SK-N-DZ (cell line): Measurements from ENCODE around the gene RPS6KB2.
"Not testable (repeated sequence)": the region's sequence is repeated elsewhere in the genome, so short reads cannot be mapped to it uniquely, and the experiment has no call there.

Source experiments
- DNase-seq: peaks from one replicate; pipeline ENCODE4 v3.0.0-alpha.2; 2015; ENCODE audit warnings: low spot score
- small RNA-seq, 2 experiments: library from RNA; depleted of rRNA; stranded (forward); fragments of <200 nt; gene quantifications; one replicate each; pipeline ENCODE3, GENCODE V24; 2014

Gene RPS6KB2

DNA sequence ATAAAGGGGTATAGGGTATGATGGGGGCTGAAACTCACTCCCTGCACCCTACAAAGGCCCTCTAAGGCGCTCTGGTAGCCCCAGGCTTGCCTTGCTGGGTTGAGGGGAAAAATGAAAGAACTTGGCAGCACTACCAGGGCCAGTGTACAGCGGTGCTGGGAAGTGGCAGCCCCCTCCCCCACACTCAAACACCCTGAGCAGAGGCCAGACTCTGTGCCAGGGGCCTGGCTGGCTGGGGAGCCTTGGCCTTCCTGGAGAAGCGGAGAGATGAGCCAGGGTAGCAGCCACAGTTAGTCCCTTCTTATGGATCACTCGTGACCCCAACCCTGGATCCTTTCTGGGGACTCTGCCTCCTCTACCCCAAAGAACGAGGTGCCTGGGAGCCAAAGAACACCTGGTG lies 38.1 kb downstream of the RPS6KB2 start:
- DNase-seq: no peak

DNA sequence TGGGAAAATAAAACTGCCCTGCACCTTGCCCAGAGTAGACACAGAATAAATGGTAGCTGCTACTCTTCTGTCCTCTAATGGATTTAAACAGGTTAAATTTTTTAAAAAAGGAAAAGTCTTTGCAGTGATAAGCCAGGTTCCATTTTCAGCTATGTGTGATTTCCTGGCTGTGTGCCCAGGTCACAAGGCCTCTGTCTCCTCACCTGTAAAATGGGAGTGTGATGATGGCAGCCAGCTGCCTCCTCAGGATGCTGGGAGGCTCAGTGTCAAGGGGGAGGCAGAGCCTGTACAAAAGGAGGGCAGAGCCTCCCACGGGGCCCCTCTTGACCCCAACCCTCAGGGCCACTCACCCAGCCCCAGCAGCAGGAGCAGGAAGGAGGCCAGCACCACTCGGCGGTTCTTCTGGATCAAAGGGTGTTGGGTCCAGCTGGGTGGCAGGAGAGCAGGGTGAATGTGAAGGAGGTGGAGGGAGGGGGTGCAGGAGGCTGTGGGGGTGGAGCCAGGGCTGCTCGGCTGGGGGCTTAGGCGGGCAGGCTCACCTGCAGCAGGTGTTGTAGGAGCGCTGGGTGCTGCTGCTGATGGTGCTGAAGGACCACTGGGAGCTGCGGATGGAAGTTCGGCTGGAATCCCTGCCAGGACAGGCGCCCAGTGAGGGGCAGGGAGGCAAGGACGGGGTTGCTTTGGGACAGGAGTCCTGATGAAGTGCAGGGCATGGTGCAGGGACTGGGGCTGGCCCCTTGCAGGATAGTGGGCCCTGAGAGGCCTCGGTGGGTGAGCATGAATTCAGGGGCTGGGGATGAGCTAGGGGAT lies 38.9 kb downstream of the RPS6KB2 start:
- no peak for DNase-seq

DNA sequence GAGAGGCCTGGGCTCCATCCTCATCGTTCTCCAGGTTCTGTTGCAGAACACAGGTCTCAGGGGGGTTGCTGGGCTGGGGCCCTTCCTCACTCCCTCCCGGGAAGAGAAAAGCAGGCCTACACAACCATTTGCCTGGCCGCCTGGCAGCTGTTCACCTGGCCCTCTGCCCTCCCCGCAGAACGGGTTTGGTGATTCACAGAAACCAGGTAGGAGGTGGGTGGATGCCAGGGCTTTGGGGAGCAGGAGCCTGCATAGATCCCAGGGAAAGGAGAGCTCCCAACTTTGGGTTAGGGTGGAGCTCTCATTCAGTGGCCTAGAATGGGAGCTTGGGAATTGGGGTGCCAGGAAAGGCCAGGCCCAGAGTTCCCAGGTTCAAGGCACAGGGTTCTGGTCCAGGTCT lies 39.8 kb downstream of the RPS6KB2 start:
- DNase-seq: no peak

DNA sequence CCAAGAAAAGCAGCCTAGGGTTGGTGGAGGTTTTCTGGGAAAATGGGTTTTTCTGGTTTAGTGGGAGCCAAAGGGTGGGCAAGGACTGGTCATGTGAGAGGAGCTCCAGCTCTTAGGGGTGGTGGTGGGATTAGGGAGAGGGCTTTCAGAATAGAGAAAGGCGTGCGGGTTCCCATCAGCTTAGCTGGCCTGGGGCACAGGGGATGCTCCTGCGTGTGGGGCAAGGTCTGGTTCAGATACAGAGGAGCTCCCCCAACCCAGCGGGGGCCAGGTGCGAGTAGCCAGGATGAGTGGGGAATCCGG lies 40.1 kb downstream of the RPS6KB2 start:
- DNase-seq: no peak

DNA sequence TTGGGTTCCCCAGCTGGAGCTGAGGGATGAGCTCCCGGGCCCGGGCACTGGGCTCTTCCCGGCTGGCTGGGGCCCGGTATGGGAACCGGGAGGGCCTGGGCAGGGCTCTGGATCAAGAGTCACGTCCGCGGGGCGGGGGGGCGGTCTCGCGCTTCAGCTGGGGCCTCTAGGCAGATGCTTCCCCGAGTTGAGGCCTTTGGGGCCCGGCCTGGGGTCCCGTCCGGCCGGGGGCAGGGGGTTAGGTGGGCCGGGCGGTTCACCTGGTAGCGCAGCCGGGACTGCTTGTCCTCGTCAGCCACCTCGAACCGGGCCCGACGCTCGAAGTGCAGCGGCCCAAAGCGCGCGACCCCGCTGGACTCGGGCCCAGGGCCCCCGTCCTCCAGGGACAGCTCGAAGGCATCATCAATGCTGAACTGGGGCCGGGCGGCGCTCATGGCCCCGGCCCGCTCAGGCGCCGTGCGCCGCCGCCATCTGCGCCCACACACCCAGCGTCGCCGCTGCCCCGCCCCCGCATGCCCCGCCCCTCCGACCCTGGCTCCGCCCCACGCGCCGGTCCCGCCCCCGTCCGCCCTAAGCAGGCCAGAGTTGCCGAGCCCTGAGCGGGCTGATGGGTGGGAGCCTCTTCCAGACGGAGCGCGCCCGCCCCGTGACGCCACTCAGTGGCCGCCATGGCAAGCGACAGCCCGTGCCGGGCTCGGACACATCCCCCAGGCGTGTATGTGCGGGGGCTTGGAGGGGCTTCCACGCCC lies 40.6 kb downstream of the RPS6KB2 start, which contains the start of gene TMEM134:
Gene TMEM134, minus strand, starts transcription at position 493 of the 749 bp plus-strand sequence. Its CDS starts 59 bp downstream, at position 434.
- DNase-seq: peak; percentile 90

DNA sequence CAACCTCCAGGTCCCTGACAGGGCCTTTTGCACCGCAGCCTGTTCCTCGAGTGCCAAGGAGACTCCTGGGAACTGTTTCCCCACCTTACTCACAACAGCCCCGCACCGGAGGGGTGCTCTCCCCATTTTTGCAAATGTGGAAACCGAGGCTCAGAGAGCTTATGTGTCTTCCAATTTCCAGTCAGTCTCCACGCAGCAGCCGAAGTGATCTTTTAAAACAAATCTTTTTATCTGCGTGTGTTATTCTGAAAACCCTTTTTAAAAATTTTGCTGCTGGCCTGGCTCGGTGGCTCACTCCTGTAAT lies 41.2 kb downstream of the RPS6KB2 start:
- DNase-seq: no peak

DNA sequence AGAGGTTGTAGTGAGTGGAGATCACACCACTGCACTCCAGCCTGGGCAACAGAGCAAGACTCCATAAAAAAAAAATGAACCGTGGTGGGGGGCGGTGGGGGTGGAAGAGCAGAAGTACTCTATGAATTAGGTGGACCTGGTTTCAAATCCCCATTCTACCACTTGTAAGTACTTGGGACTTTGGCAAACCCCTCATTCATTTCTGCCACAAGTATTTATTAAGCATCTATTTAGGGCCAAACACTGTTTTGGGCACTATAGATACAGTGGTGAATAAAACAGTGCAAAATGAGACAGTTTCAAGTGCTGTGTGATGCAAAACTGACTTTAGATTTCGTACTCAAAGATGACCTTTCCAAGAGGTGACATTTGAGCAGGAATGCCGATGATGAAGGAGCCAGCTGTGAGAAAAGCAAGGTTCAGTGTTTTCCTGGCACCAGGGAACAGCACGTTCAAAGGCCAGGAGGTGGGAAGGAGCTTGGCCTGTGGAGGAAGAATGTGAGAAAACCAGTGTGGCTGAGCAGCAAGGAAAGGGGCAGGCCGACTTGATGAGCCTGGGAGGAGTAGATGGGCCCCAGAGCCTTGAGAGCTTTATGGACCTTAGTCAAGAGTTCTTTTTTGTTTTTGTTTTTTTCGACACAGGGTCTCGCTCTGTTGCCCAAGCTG lies 42.2 kb downstream of the RPS6KB2 start:
- no peak for DNase-seq

DNA sequence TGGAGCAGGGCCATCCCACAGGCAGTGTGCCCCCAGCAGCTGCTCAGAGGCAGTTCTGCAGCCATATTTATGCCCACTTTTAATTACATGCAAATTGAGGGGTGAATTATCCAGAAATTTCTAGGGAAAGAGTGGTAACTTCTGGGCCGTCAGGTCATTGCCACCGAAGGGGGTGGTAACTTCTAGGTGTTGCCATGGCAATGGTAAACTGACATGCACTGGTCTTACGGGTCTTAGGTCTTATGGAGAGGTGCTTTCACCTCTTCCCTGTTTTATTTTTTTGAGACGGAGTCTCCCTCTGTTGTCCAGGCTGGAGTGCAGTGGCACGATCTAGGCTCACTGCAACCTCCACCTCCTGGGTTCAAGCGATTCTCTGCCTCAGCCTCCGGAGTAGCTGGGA lies 44.6 kb downstream of the RPS6KB2 start:
- no peak for DNase-seq

DNA sequence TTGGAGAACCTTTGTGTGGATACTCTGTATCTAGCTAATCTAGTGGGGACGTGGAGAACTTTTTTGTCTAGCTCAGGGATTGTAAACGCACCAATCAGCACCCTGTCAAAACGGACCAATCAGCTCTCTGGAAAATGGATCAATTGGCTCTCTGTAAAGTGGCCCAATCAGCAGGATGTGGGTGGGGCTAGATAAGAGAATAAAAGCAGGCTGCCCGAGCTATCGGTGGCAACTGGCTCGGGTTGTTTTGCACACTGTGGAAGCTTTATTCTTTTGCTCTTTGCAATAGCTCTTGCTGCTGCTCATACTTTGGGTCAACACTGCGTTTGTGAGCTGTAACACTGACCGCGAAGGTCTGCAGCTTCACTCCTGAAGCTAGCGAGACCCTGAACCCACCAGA lies 48.4 kb downstream of the RPS6KB2 start:
- DNase-seq: not testable (repeated sequence)

DNA sequence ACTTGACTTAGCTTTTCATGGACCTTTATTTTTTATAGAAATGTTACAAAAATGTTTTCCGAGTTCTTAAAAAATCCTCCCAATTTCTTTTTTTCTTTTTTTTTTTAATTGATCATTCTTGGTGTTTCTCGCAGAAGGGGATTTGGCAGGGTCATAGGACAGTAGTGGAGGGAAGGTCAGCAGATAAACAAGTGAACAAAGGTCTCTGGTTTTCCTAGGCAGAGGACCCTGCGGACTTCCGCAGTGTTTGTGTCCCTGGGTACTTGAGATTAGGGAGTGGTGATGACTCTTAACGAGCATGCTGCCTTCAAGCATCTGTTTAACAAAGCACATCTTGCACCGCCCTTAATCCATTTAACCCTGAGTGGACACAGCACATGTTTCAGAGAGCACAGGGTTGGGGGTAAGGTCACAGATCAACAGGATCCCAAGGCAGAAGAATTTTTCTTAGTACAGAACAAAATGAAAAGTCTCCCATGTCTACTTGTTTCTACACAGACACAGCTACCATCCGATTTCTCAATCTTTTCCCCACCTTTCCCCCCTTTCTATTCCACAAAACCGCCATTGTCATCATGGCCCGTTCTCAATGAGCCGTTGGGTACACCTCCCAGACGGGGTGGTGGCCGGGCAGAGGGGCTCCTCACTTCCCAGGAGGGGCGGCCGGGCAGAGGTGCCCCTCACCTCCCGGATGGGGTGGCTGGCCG lies 49.2 kb downstream of the RPS6KB2 start:
- not testable (repeated sequence) for DNase-seq

DNA sequence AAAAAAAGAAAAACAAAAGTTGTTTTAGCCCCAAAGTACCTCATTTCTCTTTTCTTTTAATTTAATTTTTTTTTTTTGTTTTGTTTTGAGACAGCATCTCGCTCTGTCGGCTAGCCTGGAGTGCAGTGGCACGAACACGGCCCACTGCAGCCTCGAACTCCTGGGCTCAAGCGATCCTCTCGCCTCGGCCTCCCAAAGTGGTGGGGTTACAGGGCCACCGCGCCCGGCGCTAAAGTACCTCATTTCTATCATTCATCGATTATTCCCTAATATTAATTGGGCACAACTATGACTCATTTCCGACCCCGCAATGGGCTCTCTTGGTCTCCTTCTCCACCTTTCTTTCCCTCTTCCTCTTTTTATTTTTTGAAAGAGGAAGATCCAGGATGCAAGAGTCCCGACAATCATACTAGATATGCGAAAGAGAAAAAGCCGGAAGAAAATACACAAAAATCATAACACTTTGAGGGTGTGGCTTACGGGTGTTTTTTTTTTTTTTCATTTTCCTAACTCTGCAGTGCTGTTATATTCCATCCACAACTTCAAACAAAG lies 54.1 kb downstream of the RPS6KB2 start:
- DNase-seq: no peak

DNA sequence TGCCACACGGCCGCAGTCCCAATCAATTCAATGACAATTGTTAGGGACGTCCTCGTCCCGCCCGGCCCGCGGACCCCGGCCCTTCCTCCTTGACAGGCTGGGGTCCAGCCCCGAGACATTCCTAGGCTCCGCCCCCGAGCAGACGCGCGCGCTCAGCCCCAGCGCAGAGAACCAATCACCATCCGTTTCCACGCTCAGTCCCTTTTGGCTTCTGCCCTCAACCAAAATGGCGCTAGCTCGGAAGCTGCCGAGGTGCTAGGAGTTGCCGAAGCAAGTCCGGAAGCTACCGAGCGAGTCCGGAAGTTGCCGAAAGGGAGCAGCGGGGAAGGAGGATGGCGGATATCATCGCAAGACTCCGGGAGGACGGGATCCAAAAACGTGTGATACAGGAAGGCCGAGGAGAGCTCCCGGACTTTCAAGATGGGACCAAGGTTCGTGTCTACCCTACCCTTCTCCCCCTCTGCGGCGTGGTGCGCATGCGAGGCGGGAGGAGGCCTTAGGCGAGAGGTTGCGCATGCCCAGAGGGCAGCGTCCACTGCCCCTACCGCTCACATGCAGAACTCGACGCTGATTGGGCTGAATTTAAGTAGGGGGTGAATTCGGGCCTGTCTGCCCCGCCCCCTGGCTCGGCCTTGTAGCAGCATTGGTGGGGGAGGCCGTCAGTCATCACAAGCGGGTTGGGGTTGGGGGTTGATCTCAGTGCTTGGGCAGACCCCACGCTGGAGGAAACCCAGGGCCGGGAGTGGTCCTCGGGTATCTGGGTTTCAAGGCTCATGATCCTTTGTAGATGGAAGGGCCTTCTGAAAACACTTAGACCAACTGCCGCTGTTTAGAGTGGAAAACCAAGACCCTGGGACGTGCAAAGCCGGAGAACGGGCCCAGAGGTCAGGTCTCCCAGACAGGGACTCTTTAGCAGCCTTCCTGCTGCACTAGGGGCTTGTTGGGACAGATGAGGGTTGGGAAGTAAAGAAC lies 54.8 kb downstream of the RPS6KB2 start, which contains the start of gene AIP:
Gene AIP, plus strand, starts transcription at position 200 of the 972 bp plus-strand sequence. Its CDS starts 133 bp downstream, at position 333.
- DNase-seq: peak; percentile 99

DNA sequence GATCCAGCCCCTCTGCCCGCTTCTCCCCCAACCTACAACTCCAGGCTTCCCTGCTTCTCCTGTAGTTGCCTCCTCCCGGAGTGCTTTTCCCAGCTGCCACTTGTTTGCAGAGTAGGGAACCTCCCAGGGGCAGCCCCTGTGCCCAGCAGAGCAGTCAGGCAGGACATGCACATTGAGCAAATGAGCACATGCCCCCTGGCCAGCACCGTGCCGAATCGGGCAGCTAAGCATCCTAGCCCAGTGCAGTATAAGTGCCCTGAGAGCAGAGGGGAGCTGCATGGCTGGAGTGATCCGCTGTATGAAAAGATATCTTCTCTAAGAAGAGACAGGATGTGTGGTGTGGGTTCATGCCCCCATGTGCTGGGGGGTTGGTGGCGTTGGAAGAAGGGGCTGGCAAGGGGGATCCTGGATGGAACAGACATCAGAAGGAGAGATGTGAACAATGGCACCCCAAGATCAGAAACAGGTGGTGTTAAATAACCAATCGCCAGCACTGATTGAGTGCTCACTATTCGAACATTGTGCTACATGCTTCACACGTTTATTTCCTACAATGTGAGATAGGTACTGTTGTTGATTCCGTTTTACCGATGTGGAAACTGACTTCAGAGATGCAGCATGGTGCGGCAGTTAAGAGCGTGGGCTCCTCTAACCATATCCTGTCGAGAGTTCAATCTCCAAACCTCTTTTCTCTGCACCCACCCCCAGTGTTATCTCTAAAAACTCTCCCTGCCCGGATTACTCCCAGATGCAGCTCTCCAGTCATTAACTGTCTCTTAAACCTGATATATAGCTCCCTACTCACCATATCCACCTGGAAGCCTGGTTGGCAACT lies 55.8 kb downstream of the RPS6KB2 start:
- no peak for DNase-seq

DNA sequence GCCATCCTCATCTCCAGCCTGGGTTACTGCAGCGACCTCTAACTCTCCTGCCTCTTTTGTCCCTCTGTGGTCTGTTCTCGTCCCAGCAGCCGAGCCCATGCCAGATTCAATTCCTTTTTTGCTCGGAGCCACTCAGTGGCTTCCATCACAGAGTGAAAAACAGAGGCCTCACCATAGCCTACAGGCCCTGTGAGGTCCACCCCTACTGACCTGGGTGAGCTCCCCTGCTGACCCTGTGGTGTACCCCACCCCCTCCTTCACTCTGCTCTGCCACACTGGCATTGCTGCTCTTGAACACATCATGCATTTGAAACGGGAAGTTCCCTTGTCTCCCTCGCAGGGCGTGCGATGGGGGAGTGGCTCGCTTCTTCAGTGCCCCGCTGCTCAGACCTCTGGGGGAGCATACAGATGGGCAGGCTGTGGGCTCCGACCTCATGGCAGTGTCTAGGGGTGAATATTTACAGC lies 56.6 kb downstream of the RPS6KB2 start:
- DNase-seq: no peak

Small RNA genes lying within 50 kb of the gene (small RNA-seq; reads per million reads assigned to genes)
- gene RNU6-1238P: 0 reads per million in 2 experiments
